ENCODE results near the gene LENG8.
"Not testable (repeated sequence)": the region's sequence is repeated elsewhere in the genome, so short reads cannot be mapped to it uniquely, and the experiment has no call there.

Gene LENG8

DNA sequence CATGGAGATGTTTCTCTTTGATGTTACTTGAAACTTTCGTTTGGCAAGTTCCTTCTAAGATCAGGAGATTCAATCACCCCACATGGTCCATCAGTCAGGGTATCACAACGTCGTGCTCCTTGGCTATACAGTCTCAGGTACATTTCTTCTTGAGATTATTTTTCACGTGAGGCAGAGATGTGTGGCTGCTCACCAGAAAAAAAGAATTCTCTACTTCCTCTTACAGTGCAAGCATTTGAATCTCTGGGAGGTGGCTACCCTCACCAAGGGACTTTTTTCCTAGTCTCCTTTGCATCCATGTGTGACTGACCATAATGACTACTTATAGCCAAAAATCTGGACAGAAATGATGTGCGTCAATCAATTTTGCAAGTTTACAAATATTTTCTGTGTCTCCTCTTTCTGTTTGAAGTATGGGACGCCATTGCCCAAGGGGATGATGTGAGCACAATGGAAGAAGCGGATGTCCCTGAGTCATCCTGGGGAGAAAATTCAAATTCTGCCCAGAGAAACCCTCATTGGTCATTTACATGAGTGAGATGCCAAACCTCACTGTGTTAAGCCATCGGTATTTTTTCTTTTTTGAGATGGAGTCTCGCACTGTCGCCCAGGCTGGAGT, 45.1 kb downstream of the LENG8 start:
- no peak overlapping the region for H3K4me3 ChIP-seq (replicated peaks; ENCODE audit: low read depth, low read length)
- TF ChIP-seq, protein P1, sequence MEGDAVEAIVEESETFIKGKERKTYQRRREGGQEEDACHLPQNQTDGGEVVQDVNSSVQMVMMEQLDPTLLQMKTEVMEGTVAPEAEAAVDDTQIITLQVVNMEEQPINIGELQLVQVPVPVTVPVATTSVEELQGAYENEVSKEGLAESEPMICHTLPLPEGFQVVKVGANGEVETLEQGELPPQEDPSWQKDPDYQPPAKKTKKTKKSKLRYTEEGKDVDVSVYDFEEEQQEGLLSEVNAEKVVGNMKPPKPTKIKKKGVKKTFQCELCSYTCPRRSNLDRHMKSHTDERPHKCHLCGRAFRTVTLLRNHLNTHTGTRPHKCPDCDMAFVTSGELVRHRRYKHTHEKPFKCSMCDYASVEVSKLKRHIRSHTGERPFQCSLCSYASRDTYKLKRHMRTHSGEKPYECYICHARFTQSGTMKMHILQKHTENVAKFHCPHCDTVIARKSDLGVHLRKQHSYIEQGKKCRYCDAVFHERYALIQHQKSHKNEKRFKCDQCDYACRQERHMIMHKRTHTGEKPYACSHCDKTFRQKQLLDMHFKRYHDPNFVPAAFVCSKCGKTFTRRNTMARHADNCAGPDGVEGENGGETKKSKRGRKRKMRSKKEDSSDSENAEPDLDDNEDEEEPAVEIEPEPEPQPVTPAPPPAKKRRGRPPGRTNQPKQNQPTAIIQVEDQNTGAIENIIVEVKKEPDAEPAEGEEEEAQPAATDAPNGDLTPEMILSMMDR (IDR thresholded peaks at IDR 0.05; ENCODE audit: low read depth, low read length, missing control alignments) = no peak
- DNase-seq (ENCODE audit: extremely low read depth, low read depth) = no peak

DNA sequence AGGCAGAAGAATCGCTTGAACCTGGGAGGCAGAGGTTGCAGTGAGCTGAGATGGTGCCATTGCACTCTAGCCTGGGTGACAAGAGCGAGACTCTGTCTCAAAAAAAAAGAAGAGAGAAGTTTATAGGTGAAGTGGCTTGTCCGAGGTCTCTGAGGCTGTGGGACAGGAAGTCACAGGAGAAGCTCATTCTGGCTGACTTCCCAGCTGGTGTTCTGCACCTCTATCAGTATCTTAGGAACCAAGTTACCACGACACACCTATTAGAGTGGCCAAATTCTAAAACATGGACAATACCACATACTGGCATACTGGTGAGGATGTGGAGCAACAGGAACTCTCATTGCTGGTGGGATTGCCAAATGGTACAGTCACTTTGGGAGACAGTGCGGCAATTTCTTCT, 46.3 kb downstream of the LENG8 start:
- not testable (repeated sequence) for DNase-seq (ENCODE audit: extremely low read depth, low read depth); H3K4me3 ChIP-seq (replicated peaks; ENCODE audit: low read depth, low read length)

DNA sequence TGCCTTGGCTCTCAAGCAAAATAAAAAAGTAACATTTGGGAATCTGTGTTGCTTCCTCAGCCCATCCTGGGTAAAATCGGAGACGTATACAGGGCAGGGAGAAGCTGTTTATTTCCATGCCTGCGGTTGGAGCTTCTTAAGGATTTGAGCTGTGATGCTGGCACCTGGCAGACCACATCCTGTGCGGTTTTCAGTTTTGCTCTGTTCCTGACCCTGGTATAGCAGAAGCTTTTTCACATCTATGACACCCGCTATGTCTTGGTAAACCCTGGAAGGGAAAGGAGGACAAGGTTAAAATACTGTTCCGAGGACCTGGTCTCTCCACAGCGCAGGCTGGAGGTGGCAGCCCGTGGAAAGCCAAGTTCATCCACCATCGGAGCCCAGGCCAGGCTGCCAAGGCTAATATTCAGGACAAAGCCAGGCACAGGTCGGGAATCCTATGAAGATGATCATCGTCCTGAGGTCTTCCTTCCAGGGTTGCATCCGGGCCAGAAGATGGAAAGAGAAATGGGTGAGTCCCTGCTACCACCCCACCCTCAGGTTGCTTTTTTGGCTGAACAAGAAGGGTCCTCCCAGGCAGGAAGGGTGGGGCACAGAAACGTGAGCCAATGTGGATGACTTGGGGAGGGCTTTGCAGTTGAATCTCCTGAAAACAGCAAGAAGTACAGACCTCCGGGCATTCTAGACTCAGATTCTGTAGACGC, 48.9 kb downstream of the LENG8 start:
- H3K4me3 ChIP-seq (replicated peaks; ENCODE audit: low read depth, low read length); DNase-seq (ENCODE audit: extremely low read depth, low read depth): not testable (repeated sequence)

DNA sequence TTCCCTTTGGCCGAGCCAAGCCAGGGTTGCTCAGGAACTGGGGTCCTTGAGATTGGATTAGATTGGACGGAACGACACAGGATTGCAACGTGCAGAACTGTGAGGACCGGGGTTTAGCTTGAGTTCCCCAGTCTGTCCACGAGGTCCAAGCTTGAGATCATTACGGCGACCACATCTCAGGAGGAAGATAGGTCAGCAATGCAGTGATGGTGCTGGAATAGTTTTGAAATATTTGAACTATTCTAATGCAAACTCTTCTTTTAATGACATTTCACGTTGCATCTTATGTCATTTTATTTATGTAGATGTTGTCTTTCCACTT, 49.4 kb downstream of the LENG8 start:
- DNase-seq (ENCODE audit: extremely low read depth, low read depth); H3K4me3 ChIP-seq (replicated peaks; ENCODE audit: low read depth, low read length): not testable (repeated sequence)

DNA sequence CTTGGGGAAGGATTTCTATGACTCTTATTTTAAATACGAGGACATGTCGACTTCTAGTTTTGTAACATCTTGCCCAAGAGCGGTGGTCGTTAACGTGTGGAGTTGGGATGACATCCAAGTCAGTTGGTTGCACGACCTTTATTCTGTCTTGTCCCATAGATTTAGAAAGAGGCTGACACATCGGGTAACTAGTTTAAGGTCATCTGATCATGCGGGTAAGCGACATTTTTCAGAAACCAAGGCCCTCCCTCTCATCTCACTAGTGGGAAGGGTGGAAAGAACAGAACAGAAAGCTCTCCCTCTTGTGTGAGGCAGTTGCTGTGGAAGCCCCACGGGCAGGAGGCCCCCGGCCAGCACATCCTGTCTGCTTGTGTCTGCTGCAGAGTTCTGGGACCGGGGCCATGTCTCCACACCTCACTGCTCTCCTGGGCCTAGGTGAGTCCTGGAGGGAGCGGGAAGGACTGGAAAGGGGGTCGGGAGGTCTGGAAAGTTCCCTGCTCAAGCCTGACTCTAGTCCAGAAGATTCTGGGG, 53.6 kb downstream of the LENG8 start, which contains the start of gene LAIR2:
Gene LAIR2, plus strand, starts transcription at position 314 of the 531 bp plus-strand sequence. Its CDS starts 88 bp downstream, at position 402.
- no peak within 1 kb of the TSS for H3K4me3 ChIP-seq (replicated peaks; ENCODE audit: low read depth, low read length)
- no peak for DNase-seq (ENCODE audit: extremely low read depth, low read depth)
- TF ChIP-seq, protein P1 (IDR thresholded peaks at IDR 0.05; ENCODE audit: low read depth, low read length, missing control alignments) = no peak

DNA sequence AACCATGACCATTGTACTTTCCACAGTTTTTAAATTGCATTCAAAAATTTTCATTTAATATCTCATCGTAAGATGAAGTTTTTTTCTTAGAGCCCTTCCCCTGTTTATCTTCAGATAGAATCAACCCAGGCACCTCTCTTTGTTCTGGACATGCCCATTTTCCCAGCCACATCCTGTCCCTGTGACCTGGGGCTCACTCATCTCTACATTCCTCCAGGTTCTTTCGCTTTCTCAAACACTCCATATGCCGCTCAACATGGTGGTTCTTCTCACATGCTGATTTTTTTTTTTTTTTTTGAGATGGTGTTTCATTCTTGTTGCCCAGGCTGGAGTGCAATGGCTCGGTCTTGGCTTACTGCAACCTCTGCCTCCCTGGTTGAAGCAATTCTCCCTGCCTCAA, 56.5 kb downstream of the LENG8 start:
- H3K4me3 ChIP-seq (replicated peaks; ENCODE audit: low read depth, low read length); DNase-seq (ENCODE audit: extremely low read depth, low read depth): not testable (repeated sequence)

DNA sequence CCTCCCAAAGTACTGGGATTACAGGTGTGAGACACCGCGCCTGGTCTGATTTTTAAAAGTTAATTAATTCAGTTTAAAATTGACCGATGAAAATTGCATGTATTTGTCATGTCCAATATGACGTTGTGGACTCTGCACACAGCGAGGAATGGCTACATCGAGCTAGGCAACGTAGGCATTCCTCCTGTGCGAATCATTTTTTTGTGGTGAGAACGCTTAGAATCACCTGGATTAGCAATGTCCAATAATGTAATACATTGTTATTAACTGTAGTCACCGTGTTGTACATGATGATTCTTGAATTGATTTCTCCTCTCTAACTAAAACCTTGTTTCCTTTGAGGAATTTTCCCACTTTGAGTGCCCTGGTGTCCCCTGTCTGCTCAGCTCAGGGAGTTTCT, 57.1 kb downstream of the LENG8 start:
- DNase-seq (ENCODE audit: extremely low read depth, low read depth) = no peak
- H3K4me3 ChIP-seq (replicated peaks; ENCODE audit: low read depth, low read length) = no peak overlapping the region
- TF ChIP-seq, protein P1 (IDR thresholded peaks at IDR 0.05; ENCODE audit: low read depth, low read length, missing control alignments) = no peak

DNA sequence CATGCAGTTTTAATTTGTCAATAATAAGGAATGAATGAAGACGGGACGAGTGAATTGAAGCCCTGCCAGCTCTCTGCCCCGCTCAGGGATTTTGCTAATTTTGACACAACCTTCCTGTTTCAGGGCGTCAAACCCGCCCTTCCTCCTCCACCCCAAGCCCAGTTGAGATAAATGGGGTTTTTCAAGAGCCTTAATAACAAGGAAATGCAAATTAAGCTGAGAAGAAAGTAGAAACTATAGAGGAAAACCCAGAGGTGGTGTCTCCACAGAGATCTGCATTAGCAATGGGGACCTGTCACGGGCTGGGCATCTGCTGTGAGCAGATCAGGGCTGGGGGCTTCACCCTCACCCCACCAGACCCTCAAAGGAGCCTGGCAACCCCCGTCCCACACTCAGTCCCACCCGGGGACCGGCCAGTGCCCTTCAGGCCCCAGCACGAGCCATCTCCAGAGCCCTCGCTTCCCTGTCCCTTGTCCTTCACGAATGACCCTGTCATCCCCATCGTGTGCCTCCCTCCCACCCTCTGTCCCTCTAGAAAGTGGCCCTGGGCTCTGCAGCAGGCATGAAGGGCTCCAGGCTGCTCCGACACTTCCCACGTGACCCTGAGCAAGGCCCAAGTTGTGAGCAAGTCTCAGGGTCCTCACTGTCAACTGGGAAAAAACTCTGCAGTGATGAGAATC, 58.2 kb downstream of the LENG8 start:
- not testable (repeated sequence) for DNase-seq (ENCODE audit: extremely low read depth, low read depth); H3K4me3 ChIP-seq (replicated peaks; ENCODE audit: low read depth, low read length)

DNA sequence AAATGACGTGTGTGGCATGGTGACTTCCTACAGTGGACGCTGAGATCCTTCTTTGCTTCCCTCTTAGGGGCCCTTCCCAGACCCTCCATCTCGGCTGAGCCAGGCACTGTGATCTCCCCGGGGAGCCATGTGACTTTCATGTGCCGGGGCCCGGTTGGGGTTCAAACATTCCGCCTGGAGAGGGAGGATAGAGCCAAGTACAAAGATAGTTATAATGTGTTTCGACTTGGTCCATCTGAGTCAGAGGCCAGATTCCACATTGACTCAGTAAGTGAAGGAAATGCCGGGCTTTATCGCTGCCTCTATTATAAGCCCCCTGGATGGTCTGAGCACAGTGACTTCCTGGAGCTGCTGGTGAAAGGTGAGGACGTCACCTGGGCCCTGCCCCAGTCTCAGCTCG, 58.8 kb downstream of the LENG8 start:
- DNase-seq (ENCODE audit: extremely low read depth, low read depth) = no peak

DNA sequence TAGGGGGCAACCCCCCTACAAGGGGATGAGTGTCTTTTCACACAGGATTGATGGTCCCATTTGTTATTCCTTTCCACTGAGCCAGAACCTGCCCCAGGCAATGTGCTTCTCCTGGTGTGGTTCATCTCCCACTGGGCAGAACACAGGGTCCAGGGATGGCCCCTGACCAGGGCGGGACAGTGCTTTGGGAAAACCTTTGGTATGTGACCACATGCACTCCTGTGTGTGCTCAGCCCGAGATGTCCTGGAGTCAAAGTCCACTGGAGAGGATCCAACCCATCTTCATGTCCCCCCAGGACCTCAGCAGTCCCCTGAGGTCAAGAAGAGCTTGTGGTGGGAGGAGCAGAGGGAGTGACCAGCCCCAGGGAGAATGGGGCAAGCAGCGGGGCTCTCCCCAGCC, 59.5 kb downstream of the LENG8 start:
- DNase-seq (ENCODE audit: extremely low read depth, low read depth) = not testable (repeated sequence)

More for the DNA sequence above, 58.8 kb downstream of the LENG8 start:
- H3K4me3 ChIP-seq (replicated peaks; ENCODE audit: low read depth, low read length) = no peak overlapping the region
- TF ChIP-seq, protein P1 (IDR thresholded peaks at IDR 0.05; ENCODE audit: low read depth, low read length, missing control alignments) = no peak

DNA sequence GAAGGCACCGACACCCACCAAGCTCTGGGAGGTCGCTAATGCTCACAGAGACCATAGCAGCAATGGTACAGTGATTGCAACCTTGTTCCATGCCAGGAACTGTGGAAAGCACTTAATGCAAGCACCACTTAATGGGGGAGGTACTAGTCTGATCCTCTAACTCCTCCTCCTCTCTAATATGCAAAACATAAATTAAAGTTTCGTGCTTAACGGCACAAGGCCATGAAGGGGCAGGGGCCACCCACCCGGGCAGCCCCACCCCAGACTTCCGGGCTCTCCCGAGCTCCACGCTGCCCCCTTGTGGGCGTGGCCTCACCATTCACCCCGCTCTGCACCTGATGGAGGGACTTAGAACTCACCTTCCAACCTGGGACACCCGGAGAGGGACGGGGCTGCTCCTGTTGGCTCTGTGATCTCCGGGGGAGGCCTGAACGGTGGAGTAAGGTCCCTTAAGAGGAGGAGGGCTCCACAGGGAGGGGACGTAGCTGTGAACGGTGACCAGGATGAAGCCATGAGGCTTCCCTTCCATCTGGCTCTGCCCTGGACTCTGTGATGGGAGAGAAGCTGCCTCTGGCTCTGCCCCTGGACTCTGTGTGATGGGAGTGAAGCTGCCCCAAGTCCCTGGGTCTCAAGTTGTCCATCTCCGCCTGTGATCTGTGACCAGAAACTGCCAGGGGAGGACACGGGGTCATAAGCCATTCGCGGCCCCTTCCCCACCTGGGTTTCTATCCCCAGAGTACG, 60.4 kb downstream of the LENG8 start:
- not testable (repeated sequence) for H3K4me3 ChIP-seq (replicated peaks; ENCODE audit: low read depth, low read length); DNase-seq (ENCODE audit: extremely low read depth, low read depth)

More for the DNA sequence above, 59.5 kb downstream of the LENG8 start:
- not testable (repeated sequence) for H3K4me3 ChIP-seq (replicated peaks; ENCODE audit: low read depth, low read length)

Data from HFF-Myc (cell line).